Stimulated activated CD4-positive, alpha-beta T cell treated with anti-CD3 and anti-CD28 coated beads, Interleukin-4, amount 100 ng/mL, for 24 hours (primary cell): ENCODE results near the gene REL.

Experiments
- DNase-seq: peaks from one replicate; pipeline ENCODE4 v3.0.0-alpha.2; 2020

Gene REL

DNA sequence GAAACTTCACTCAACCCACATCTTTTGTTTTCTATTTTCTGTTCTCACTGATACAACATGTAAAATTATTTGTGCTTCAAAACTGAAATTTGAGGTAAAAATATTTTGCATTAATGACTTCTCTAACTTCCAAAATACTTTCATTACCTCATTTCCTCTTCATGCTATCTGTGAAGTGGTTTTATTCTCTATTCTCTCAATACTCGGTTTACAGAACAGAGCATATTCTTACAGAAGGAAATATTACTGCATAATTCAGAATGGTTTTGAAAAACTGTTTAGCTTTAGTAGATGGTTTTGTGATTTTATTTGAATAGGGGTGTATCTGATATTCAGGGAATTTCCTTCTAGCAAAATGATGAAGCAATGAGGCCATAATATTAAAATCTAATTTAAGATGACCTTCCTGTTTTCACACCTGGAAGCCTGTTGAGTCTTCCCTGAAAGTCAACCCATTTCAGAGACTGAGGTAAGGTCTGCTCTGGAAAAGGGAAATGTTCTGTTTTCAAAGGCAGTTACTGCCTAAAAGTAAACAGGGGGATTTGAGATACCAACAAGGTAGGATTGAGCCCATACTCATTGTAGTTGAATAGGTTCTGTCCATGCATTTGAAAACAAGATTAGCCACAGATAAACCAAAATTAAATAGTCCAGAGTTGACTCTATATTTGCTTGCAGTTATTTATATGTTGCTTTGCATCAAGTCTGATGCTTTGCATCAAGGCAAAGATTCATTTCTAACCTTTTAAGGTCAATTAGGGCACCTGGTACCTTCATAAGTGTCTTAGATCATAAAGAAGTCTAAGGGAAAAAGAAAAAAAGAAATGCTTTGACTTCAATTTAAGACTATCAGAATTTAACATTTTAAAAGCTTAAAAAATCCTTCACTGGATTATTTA, 85.4 kb downstream of the REL start:
- DNase-seq = no peak

DNA sequence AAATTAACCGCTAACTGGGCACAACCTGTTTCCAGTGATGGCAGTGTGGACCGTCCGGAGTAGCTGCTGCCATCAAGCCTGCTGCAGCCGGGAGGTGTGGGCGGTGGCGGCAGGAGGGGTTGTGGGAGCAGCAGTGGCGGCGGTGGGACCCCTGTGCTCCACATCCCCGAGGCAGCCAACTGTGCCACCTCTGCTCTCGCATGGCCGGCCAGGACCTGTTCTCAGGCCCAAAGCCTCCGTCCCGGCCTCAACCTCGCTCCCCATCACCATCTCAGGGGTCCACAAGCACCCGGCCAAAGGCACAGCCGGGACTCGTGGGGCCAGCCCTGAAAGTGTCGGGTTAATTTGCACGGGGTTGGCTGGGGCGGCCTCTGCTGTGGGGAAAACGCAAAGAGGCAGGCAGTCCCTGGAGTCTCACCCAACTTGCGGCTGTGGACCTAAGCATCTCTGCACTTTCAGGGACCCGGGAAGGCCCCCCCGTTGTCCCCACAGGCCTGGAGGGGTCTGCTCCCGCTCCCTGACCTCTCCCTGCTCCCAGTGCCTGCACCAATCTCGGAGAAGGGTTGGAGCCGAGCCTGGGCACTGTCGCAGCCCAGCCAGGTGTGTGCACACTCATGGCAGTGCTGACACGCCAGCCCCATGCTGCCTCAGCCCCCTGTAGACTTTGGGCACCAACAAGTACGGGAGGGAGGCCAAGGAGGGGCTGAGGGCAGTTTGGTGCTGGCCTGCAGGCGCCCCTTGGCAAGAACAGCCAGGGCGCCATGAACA, 91.7 kb downstream of the REL start:
- no peak for DNase-seq

GRCh38 chr2:60973705-60974104, 92.3 kb downstream of the REL start:
- DNase-seq = no peak

DNA sequence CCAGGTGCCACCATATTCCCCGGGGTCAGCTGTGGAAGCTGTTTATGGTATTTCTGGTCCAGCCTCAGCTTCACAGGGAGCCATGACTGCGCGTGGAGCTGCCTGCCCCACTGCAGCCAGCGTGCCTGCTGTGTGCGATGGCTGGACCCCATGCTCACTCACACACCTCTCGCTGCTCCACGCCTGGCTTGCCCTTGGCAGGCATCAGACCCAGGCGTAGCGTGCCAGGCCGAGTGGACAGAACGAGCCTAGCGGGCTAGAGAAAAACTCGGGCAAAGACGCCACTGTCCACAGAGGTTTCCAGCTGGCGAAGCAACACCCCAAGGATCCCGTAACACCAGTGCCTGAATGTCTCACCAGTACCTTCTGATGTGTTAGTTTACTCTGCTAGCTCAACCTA, 93.3 kb downstream of the REL start:
- no peak for DNase-seq
